ENCODE measurements around the gene VWA5B1. TPM values are rescaled to one million over a fixed set of nuclear protein-coding genes. Genes with fewer than 3 reads are reported as not detected.

The VWA5B1 gene
- total and polyA plus RNA-seq, 2 of the 8 experiments (the other 6 are each of a cell fraction or from before 2014, with no cell fraction given): 0.54 to 2.3 TPM

DNA sequence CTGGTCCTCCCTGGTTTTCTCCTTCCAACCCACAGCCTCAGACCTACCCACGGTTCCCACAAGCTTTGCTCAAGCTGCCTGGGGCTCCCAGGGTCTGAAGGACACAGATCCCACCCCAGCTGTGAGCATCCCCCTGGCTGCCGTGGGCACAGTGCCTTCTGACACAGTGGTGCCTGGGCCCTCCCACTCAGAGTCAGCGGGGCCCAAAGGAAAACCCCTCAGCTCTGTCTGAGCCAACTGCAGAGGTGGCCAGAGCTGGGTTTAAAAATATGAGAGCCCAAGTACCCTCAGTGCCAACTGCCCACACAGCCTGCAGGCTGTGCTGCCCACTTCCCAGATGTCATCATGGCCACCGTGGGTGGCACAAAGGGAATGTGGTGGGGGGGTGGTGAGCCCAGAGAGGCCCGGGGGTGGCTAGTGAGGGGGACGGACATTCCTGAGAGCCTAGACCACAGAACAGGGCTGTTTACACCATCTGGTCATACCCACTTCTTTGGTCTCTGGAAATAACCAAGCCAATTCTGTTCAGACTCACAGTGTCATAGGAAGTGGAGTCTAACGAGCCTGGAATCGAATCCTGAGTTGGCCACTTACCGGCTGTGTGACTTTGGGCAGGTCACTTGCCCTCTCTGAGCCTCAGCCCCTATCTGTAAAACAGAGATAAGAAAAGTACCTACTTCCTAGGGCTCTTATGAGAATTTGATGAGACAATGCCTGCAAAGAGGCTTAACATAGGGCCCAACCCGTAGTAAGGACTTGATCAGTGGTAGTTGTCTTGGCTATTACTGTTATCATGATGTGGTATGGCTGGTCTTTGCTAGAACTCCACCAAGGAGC, 109.9 kb downstream of the VWA5B1 start (continued):
- TF ChIP-seq CBX5 (IDR thresholded peaks at IDR 0.05; ENCODE audit: low read depth, low read length) (no peak), NRF1 (IDR thresholded peaks at IDR 0.05; ENCODE audit: low read depth, low read length) (no peak), SP4 (IDR thresholded peaks at IDR 0.05; ENCODE audit: low read length) (no peak), POLR2AphosphoS5 (IDR thresholded peaks at IDR 0.05; ENCODE audit: low read depth, low read length) (no peak), KDM4A (IDR thresholded peaks at IDR 0.05; ENCODE audit: low read depth, low read length, severe bottlenecking) (no peak)
- TF ChIP-seq, protein P1, sequence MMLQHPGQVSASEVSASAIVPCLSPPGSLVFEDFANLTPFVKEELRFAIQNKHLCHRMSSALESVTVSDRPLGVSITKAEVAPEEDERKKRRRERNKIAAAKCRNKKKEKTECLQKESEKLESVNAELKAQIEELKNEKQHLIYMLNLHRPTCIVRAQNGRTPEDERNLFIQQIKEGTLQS (IDR thresholded peaks at IDR 0.05; ENCODE audit: insufficient read depth, low read depth, low read length): no peak

Measured in H1 (cell line).